K562 (cell line): ENCODE measurements around the gene FEN1. TPM values are rescaled to one million over a fixed set of nuclear protein-coding genes. Genes with fewer than 3 reads are reported as not detected.

Source experiments
- ASH1L ChIP-seq: fragments of 450-650 bp; IDR thresholded peaks from 2 replicates; pipeline ENCODE4 v1.6.1; 2018; ENCODE audit warnings: borderline replicate concordance, mild to moderate bottlenecking, low read depth; ENCODE audit not compliant: partially characterized antibody
- BDP1 ChIP-seq: IDR thresholded peaks from 3 replicates; pipeline ENCODE4 v1.6.1; 2011; ENCODE audit not compliant: insufficient read length, insufficient read depth
- CTBP1 ChIP-seq: fragments of 450-650 bp; IDR thresholded peaks from 2 replicates; pipeline ENCODE4 v1.6.1; 2016; ENCODE audit warnings: borderline replicate concordance
- ESRRA ChIP-seq: fragments of 450-650 bp; IDR thresholded peaks from 2 replicates; pipeline ENCODE4 v1.6.1; 2014; ENCODE audit warnings: low read depth, mild to moderate bottlenecking, moderate library complexity, borderline replicate concordance
- HNRNPL ChIP-seq: fragments of 200-400 bp; formaldehyde crosslinking; IDR thresholded peaks from 2 replicates; pipeline ENCODE4 v1.6.1; 2017; ENCODE audit warnings: low read depth, mild to moderate bottlenecking, low read length
- OTX1 ChIP-seq: fragments of 450-650 bp; formaldehyde crosslinking; IDR thresholded peaks from 2 replicates; pipeline ENCODE4 v1.4.0; 2022; ENCODE audit warnings: mild to moderate bottlenecking
- PCBP1 ChIP-seq: fragments of 200-400 bp; formaldehyde crosslinking; IDR thresholded peaks from 2 replicates; pipeline ENCODE4 v1.6.1; 2018; ENCODE audit warnings: mild to moderate bottlenecking, low read depth, low read length; ENCODE audit not compliant: poor library complexity, severe bottlenecking
- PCBP2 ChIP-seq: fragments of 200-400 bp; formaldehyde crosslinking; IDR thresholded peaks from 2 replicates; pipeline ENCODE4 v1.6.1; 2018; ENCODE audit warnings: low read length, low read depth, mild to moderate bottlenecking, moderate library complexity; ENCODE audit not compliant: poor library complexity, severe bottlenecking
- RFX5 ChIP-seq: IDR thresholded peaks from 2 replicates; pipeline ENCODE4 v1.6.1; 2011; ENCODE audit warnings: low read depth, mild to moderate bottlenecking, improper control_type of control experiment, low read length
- RHOXF2B ChIP-seq: fragments of 250-450 bp; sonication (Bioruptor Pico); conservative IDR thresholded peaks from 2 replicates; pipeline ENCODE4 v1.5.1; 2021
- SMARCA4 ChIP-seq: fragments of 450-650 bp; IDR thresholded peaks from 2 replicates; pipeline ENCODE4 v1.6.1; 2016
- SPI1 ChIP-seq: IDR thresholded peaks from 2 replicates; pipeline ENCODE4 v1.6.1; 2011; ENCODE audit warnings: low read depth, low read length, control low read depth, borderline replicate concordance
- TCF7L2 ChIP-seq: fragments of 150-350 bp; IDR thresholded peaks from 2 replicates; pipeline ENCODE4 v1.6.1; 2016; ENCODE audit warnings: low read depth, mild to moderate bottlenecking, low read length, moderate library complexity
- TRIM28 ChIP-seq: fragments of 450-650 bp; IDR thresholded peaks from 2 replicates; pipeline ENCODE4 v1.6.1; 2017
- ZBTB17 ChIP-seq: fragments of 450-650 bp; formaldehyde crosslinking; IDR thresholded peaks from 2 replicates; pipeline ENCODE4 v1.4.0; 2020; ENCODE audit warnings: mild to moderate bottlenecking
- ZFP1 ChIP-seq: fragments of 450-650 bp; formaldehyde crosslinking; IDR thresholded peaks from 2 replicates; pipeline ENCODE4 v1.4.0; 2020; ENCODE audit warnings: mild to moderate bottlenecking, mixed read lengths
- ZKSCAN1 ChIP-seq: fragments of 150-350 bp; IDR thresholded peaks from 2 replicates; pipeline ENCODE4 v1.6.1; 2016; ENCODE audit warnings: low read depth, low read length
- ZKSCAN3 ChIP-seq: fragments of 250-450 bp; sonication (Bioruptor Pico); IDR thresholded peaks from 2 replicates; pipeline ENCODE4 v1.4.0; 2020
- ZNF830 ChIP-seq: fragments of 250-450 bp; sonication (Bioruptor Pico); IDR thresholded peaks from 2 replicates; pipeline ENCODE4 v1.5.0; 2021; ENCODE audit warnings: mild to moderate bottlenecking
- polyA plus RNA-seq, 8 experiments: library from polyadenylated mRNA; depleted of rRNA in 4 of 8; stranded (reverse) in 5 of 8; unstranded in 3 of 8; fragments of >200 nt; fragmentation: Nextera tagmentation in 2 of 8; fragmentation: Illumina TruSeq in 1 of 8; extraction: Ambion mirVana in 2 of 8; extraction: Trizol in 1 of 8; gene quantifications; 2 replicates each; pipeline versions ENCODE4 v1.2.1 to v1.2.3, GENCODE V29; 2011 to 2014; ENCODE audit warnings: inconsistent platforms in 1 of 8, missing spikeins in 1 of 8
- total RNA-seq, 7 experiments: library from RNA; depleted of rRNA in 6 of 7; stranded (reverse); fragments of >200 nt in 6 of 7; fragmentation: Illumina TruSeq in 2 of 7; extraction: Trizol in 2 of 7; gene quantifications; 2 replicates each; pipeline versions ENCODE4 v1.2.1 to v1.2.3, GENCODE V29; 2011 to 2021; ENCODE audit warnings: low replicate concordance in 1 of 7
- TF ChIP-seq, protein P1 (sequence below): fragments of 450-650 bp; IDR thresholded peaks from 2 replicates; pipeline ENCODE4 v1.6.1; 2016; ENCODE audit warnings: mild to moderate bottlenecking
- TF ChIP-seq, protein P2 (sequence below): fragments of 450-650 bp; IDR thresholded peaks from 2 replicates; pipeline ENCODE4 v1.7.0; 2016; ENCODE audit warnings: borderline replicate concordance
- TF ChIP-seq, protein P3 (sequence below): IDR thresholded peaks from 2 replicates; pipeline ENCODE4 v1.6.1; 2014; ENCODE audit warnings: antibody characterized with exemption
- TF ChIP-seq, protein P4 (sequence below): sonication (generic); IDR thresholded peaks from 2 replicates; pipeline ENCODE4 v1.6.1; 2016

FEN1 gene
- total and polyA plus RNA-seq, 9 of the 15 experiments (the other 6 are each of a cell fraction or from before 2014, with no cell fraction given), result 58.1 to 156 (median 137) TPM

DNA sequence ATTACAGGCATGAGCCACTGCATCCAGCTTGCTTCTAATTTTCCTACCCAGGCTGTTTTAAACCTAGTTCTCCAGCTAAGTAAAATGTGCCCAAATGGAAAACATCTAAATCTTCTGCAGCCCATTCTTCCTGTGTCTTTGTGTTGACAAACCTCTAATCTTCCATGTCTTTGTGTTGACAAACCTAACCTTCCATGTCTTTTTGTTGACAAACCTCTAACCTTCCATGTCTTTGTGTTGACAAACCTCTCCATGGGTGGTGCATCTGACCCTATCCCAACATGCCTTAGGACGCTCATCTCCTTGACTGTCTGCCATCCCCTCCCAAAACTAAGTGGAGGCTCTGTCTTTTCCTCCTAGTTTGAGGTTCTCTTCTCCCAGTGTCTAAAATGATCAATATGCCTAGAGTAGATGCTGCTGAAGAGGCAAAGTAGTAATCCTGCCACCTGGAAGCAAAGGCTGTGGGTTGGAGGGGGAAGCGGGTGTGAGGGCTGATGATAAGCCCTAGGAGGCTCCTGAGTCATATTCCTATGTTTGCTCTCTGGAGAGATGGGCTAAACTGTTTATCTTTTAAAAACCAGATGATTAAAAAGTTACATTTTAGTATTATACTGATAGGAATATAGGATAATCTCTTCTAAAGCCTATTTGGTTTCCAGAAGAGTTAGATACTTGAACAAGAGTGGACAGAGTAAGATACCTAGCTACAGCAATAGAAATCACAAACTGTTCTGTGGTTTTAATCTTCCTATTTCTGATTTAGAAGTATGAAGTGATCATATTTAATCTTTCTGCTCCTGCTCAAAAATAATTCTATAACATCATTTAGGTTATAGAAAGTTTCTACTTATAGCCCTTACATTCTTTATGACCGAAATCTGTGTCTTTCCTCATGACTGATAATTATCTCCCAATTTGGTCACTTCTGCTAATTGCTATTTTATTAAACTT, 7.9 kb downstream of the FEN1 start (continued):
- TF ChIP-seq, protein P1, sequence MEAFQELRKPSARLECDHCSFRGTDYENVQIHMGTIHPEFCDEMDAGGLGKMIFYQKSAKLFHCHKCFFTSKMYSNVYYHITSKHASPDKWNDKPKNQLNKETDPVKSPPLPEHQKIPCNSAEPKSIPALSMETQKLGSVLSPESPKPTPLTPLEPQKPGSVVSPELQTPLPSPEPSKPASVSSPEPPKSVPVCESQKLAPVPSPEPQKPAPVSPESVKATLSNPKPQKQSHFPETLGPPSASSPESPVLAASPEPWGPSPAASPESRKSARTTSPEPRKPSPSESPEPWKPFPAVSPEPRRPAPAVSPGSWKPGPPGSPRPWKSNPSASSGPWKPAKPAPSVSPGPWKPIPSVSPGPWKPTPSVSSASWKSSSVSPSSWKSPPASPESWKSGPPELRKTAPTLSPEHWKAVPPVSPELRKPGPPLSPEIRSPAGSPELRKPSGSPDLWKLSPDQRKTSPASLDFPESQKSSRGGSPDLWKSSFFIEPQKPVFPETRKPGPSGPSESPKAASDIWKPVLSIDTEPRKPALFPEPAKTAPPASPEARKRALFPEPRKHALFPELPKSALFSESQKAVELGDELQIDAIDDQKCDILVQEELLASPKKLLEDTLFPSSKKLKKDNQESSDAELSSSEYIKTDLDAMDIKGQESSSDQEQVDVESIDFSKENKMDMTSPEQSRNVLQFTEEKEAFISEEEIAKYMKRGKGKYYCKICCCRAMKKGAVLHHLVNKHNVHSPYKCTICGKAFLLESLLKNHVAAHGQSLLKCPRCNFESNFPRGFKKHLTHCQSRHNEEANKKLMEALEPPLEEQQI, result no peak
- TF ChIP-seq RHOXF2B (CRISPR knock-in tag), result no peak
- 0 out of 2 replicates have a peak, but pooled peaks have one; percentile 23 for TF ChIP-seq TRIM28
- TF ChIP-seq, protein P2, sequence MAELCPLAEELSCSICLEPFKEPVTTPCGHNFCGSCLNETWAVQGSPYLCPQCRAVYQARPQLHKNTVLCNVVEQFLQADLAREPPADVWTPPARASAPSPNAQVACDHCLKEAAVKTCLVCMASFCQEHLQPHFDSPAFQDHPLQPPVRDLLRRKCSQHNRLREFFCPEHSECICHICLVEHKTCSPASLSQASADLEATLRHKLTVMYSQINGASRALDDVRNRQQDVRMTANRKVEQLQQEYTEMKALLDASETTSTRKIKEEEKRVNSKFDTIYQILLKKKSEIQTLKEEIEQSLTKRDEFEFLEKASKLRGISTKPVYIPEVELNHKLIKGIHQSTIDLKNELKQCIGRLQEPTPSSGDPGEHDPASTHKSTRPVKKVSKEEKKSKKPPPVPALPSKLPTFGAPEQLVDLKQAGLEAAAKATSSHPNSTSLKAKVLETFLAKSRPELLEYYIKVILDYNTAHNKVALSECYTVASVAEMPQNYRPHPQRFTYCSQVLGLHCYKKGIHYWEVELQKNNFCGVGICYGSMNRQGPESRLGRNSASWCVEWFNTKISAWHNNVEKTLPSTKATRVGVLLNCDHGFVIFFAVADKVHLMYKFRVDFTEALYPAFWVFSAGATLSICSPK, result no peak
- no peak for TF ChIP-seq ZKSCAN1
- TF ChIP-seq OTX1, result no peak
- TF ChIP-seq, protein P3, sequence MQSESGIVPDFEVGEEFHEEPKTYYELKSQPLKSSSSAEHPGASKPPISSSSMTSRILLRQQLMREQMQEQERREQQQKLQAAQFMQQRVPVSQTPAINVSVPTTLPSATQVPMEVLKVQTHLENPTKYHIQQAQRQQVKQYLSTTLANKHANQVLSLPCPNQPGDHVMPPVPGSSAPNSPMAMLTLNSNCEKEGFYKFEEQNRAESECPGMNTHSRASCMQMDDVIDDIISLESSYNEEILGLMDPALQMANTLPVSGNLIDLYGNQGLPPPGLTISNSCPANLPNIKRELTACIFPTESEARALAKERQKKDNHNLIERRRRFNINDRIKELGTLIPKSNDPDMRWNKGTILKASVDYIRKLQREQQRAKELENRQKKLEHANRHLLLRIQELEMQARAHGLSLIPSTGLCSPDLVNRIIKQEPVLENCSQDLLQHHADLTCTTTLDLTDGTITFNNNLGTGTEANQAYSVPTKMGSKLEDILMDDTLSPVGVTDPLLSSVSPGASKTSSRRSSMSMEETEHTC, result no peak
- no peak for TF ChIP-seq PCBP2
- no peak for TF ChIP-seq BDP1
- peak; percentile 98 for TF ChIP-seq SMARCA4
- TF ChIP-seq, protein P4, sequence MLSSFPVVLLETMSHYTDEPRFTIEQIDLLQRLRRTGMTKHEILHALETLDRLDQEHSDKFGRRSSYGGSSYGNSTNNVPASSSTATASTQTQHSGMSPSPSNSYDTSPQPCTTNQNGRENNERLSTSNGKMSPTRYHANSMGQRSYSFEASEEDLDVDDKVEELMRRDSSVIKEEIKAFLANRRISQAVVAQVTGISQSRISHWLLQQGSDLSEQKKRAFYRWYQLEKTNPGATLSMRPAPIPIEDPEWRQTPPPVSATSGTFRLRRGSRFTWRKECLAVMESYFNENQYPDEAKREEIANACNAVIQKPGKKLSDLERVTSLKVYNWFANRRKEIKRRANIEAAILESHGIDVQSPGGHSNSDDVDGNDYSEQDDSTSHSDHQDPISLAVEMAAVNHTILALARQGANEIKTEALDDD, result peak; percentile 88
- TF ChIP-seq PCBP1, result no peak
- no peak for TF ChIP-seq RFX5
- TF ChIP-seq TCF7L2, result no peak
- TF ChIP-seq HNRNPL, result no peak
- no peak for TF ChIP-seq ASH1L
- TF ChIP-seq ZBTB17 (CRISPR knock-in tag), result no peak
- peak; percentile 50; the same call in 1 of the 2 replicates for TF ChIP-seq SPI1
- TF ChIP-seq CTBP1, result peak; percentile 90
- no peak for TF ChIP-seq ESRRA
- TF ChIP-seq ZKSCAN3 (CRISPR knock-in tag), result no peak
- TF ChIP-seq ZNF830 (CRISPR knock-in tag), result no peak
- no peak for TF ChIP-seq ZFP1
